Measurements from ENCODE around the gene NKD1.

GRCh38 chr16:50595859-50596258 lies 47.7 kb downstream of the NKD1 start:
- TF ChIP-seq CTCF (IDR thresholded peaks at IDR 0.05) (no peak), POLR2A (IDR thresholded peaks at IDR 0.05) (no peak), EP300 (IDR thresholded peaks at IDR 0.05) (no peak), POLR2AphosphoS5 (IDR thresholded peaks at IDR 0.05) (no peak)
